Psoas muscle (tissue), 8 donors: ENCODE results near the gene POLR3C. TPM values are rescaled to one million over a fixed set of nuclear protein-coding genes. Genes with fewer than 3 reads are reported as not detected.

ENCODE experiments used
- ATAC-seq, 4 donors: fragments of 200-7000 bp; cut with Tn5 transposase; one replicate each; pipeline ENCODE4 v1.9.1; 2020; ENCODE audit warnings: moderate library complexity in 3 of 4, mild to moderate bottlenecking in 2 of 4
- DNase-seq, 2 donors: peaks; one replicate each; pipeline ENCODE4 v3.0.0-alpha.2; 2020
- H3K27ac ChIP-seq: fragments of 200-600 bp; one replicate; pipeline ENCODE4 v1.8.0; 2022
- H3K27me3 ChIP-seq, 3 donors: fragments of 200-600 bp in 1 of 3; one replicate each; pipeline versions ENCODE4 v1.6.1 to v1.8.0; 2013 to 2022; ENCODE audit warnings: low read length in 2 of 3, mild to moderate bottlenecking in 2 of 3, moderate library complexity in 1 of 3; ENCODE audit not compliant: insufficient read depth in 3 of 3
- H3K36me3 ChIP-seq, 2 donors: fragments of 200-600 bp in 1 of 2; one replicate each; pipeline versions ENCODE4 v1.6.1 to v1.8.0; 2013 to 2022; ENCODE audit warnings: low read depth in 1 of 2, mild to moderate bottlenecking in 1 of 2, moderate library complexity in 1 of 2; ENCODE audit not compliant: insufficient read depth in 1 of 2
- H3K4me1 ChIP-seq: fragments of 200-600 bp; one replicate; pipeline ENCODE4 v1.8.0; 2022
- H3K4me3 ChIP-seq: fragments of 200-600 bp; one replicate; pipeline ENCODE4 v1.8.0; 2022; ENCODE audit warnings: mild to moderate bottlenecking
- H3K9me3 ChIP-seq: fragments of 200-600 bp; one replicate; pipeline ENCODE4 v1.8.0; 2022
- WGBS, 3 donors: extraction: QIAGEN DNeasy Blood & Tissue Kit; methylation state at CpG; one replicate each; pipeline versions ENCODE4 v1.1.6 to v1.1.7; 2013; 5-methylcytosine and 5-hydroxymethylcytosine counted together
- intact Hi-C, 2 donors: fragments of 100-400 bp; cut with DNase I; formaldehyde crosslinking; loops; one replicate each; pipeline versions ENCODE4 v1.11.0 to v1.14.2; 2022
- polyA plus RNA-seq, 3 donors: library from polyadenylated mRNA; stranded (reverse); fragments of 200-250 nt; gene quantifications; one replicate each; pipeline ENCODE4 v1.2.3, GENCODE V29; 2013
- total RNA-seq, 4 donors: library from RNA; stranded (reverse); fragmentation: NEBNext Ultra II Directional in 2 of 4; extraction: Animal tissue kit (Norgen Biotek cat#: 25700) in 2 of 4; gene quantifications; one replicate each; pipeline versions ENCODE4 v1.2.1 to v1.2.4, GENCODE V29; 2021 to 2023
- TF ChIP-seq, protein P1 (sequence below): fragments of 200-600 bp; IDR thresholded peaks from one replicate; pipeline ENCODE4 v1.8.0; 2022; ENCODE audit warnings: antibody characterized with exemption
- donor health status: healthy with polysubstance abuse.
- donor health status: DM: no; HTN: no; CAD: no; lungs with moderate emphysema.
- donor health status: Bipolar disorder and iron deficiency.
- donor health status: healthy.
- donor health status: DM: yes; HTN: yes; CAD: no.
- donor health status: DM: no; HTN: no; CAD: no.
- donor health status: DM: no; HTN: no; CAD: no.
- donor health status: DM: yes; HTN: yes; CAD: no.

The POLR3C gene
- total and polyA plus RNA-seq, 7 donors, result 8.6 to 21.8 (median 16.8) TPM

DNA sequence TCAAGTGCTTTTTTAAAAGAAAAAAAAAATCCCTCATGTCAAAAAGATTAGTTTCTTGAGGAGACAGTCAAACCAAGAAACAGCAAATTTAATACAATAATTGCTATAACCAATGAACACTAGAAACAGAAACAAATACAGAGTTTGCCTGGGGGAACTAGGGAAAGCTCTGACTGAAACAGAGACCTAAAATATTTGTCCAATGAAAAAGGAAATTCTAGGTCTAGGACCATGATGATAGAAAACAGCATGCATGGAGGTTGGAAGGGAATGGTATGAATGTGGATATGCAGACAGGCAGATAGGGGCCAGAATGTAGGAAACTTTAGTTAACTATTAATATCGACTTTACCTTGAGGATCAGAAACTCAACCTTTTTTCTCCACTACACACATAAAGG lies 31.5 kb upstream of the POLR3C start:
- intact Hi-C loops, result no loop called here
- TF ChIP-seq, protein P1, sequence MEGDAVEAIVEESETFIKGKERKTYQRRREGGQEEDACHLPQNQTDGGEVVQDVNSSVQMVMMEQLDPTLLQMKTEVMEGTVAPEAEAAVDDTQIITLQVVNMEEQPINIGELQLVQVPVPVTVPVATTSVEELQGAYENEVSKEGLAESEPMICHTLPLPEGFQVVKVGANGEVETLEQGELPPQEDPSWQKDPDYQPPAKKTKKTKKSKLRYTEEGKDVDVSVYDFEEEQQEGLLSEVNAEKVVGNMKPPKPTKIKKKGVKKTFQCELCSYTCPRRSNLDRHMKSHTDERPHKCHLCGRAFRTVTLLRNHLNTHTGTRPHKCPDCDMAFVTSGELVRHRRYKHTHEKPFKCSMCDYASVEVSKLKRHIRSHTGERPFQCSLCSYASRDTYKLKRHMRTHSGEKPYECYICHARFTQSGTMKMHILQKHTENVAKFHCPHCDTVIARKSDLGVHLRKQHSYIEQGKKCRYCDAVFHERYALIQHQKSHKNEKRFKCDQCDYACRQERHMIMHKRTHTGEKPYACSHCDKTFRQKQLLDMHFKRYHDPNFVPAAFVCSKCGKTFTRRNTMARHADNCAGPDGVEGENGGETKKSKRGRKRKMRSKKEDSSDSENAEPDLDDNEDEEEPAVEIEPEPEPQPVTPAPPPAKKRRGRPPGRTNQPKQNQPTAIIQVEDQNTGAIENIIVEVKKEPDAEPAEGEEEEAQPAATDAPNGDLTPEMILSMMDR, result no peak
- H3K4me3 ChIP-seq, result no peak overlapping the region
- WGBS, 3 donors, result 83 to 95% (median 91%) methylated on average over 1 of the region's 1 CpG
- H3K9me3 ChIP-seq, result peaks cover 13% of the 10 kb centered on the region
- H3K27me3 ChIP-seq, result no peaks in the 10 kb centered on the region
- DNase-seq (no peak), ATAC-seq (no peak)
- peaks cover 0 to 21% of the 10 kb centered on the region in 2 donors for H3K36me3 ChIP-seq
- peaks cover 4% of the 10 kb centered on the region for H3K4me1 ChIP-seq
- no peak overlapping the region for H3K27ac ChIP-seq

DNA sequence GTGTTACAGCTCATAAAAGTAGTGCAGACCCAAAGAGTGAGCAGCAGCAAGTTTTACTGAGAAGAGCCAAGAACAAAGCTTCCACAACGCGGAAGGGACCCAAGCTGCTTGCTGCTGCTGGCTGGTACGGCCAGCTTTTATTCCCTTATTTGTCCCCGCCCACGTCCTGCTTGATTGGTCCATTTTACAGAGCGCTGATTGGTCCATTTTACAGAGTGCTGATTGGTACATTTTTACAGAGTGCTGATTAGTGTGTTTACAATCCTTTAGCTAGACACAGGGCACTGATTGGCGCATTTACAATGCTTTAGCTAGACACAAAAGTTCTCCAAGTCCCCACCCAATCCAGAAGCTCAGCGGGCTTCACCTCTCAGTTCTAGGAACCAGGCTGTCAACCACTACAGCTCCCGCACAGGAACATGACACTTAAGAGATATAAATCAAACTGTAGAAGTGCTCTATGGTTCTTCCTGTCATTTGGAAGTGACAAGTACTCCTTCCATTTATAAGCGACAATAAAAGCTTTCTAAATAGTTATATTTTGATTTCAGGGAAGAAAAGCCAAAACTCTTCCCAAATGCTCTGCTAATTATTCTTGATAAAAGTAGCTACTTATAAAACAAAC lies 28.6 kb upstream of the POLR3C start:
- Histone ChIP-seq H3K27me3 (no peaks in the 10 kb centered on the region), H3K4me1 (peaks cover 4% of the 10 kb centered on the region), H3K9me3 (peaks cover 13% of the 10 kb centered on the region), H3K36me3 (peaks cover 0 to 15% of the 10 kb centered on the region in 2 donors), H3K4me3 (no peak overlapping the region), H3K27ac (no peak overlapping the region)
- TF ChIP-seq, protein P1, result no peak
- WGBS, 3 donors, result 76 to 87% (median 81%) methylated on average over 10 of the region's 10 CpGs
- ATAC-seq (peak in 2 of 4 donors; percentile 58 to 59), DNase-seq (no peak)
- intact Hi-C loops, result no loop called here

DNA sequence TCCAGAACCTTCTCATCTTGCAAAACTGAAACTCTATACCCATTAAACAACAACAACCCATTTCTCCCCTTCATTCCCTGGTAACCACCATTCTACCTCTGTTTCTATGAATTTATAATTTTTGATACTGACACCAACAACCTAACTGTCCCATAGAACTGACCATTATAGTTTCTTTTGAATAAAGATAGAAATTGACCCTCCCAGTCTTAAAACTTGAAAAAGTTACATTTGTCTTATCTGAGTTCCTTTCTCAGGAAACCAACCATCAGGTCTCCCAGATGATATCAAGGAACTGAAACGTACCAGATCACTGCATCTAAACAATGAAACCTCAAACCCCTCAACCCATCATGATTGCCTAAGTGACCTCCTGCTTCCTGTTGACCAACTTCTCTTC lies 27.2 kb upstream of the POLR3C start:
- no peak overlapping the region for H3K4me3 ChIP-seq
- TF ChIP-seq, protein P1, result no peak

DNA sequence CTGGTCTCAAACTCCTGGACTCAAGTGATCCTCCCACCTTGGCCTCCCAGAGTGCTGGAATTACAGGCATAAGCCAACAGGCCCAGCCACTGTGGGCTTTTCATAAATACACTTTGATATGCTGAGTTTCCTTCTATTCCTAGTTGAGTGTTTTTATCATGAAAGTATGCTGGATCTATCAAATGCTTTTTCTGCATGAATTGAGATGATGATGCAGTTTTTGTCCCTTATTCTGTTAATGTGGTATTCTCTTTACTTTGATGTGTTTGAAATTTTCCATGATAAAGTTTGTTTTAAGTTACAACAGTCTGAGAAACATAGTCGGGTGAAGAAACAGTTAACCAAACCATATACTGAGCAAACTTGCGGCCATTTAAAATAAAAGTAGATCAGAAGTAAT lies 24.2 kb upstream of the POLR3C start:
- TF ChIP-seq, protein P1, result no peak
- ATAC-seq (no peak), DNase-seq (no peak)
- H3K27me3 ChIP-seq, result no peaks in the 10 kb centered on the region
- 93 to 96% (median 96%) methylated on average over 2 of the region's 2 CpGs for WGBS, 3 donors
- H3K9me3 ChIP-seq, result peaks cover 13% of the 10 kb centered on the region
- no peaks in the 10 kb centered on the region for H3K36me3 ChIP-seq
- no peak overlapping the region for H3K27ac ChIP-seq
- no peak overlapping the region for H3K4me3 ChIP-seq
- peaks cover 41% of the 10 kb centered on the region for H3K4me1 ChIP-seq
- intact Hi-C loops, result no loop called here

More for the DNA sequence above, 27.2 kb upstream of the POLR3C start:
- no peak for ATAC-seq
- intact Hi-C loops, result no loop called here
- Histone ChIP-seq H3K36me3 (peaks cover 0 to 15% of the 10 kb centered on the region in 2 donors), H3K27me3 (no peaks in the 10 kb centered on the region), H3K27ac (no peak overlapping the region), H3K4me1 (peaks cover 14% of the 10 kb centered on the region), H3K9me3 (peaks cover 13% of the 10 kb centered on the region)
- no peak for DNase-seq
- 28 to 90% (median 40%) methylated on average over 1 of the region's 1 CpG for WGBS, 3 donors
